GM12878 (cell line): ENCODE measurements around the gene SFMBT1. TPM values are rescaled to one million over a fixed set of nuclear protein-coding genes. Genes with fewer than 3 reads are reported as not detected.

Source experiments
- ATAC-seq: fragments of 200-7000 bp; cut with Tn5 transposase; 3 replicates; pipeline ENCODE4 v1.9.1; 2020; ENCODE audit warnings: mild to moderate bottlenecking, moderate library complexity
- BruUV-seq: library from RNA; stranded (reverse); fragments of 400-500 nt; replicated peaks from 2 replicates; lab custom pipeline; 2021; lab: Mats Ljungman, UMichigan
- CTCF ChIA-PET: fragments of 300-600 bp; sonication (Branson Sonifier 250); formaldehyde crosslinking; extraction: SDS; loops from one replicate; lab custom pipeline; 2021; ENCODE audit warnings: inconsistent platforms; lab: Yijun Ruan, JAX
- POLR2A ChIA-PET: fragments of 350-600 bp; formaldehyde crosslinking; extraction: SDS; loops from one replicate; lab custom pipeline; 2021; ENCODE audit warnings: inconsistent platforms; lab: Charles Lee
- RAD21 ChIA-PET: fragments of 300-600 bp; sonication (Branson Sonifier 250); formaldehyde crosslinking; loops from one replicate; lab custom pipeline; 2023; ENCODE audit warnings: antibody characterized with exemption; ENCODE audit not compliant: unreplicated experiment; lab: Charles Lee
- SMC1A ChIA-PET: fragments of 300-600 bp; sonication (Branson Sonifier 250); formaldehyde crosslinking; loops from one replicate; lab custom pipeline; 2023; ENCODE audit not compliant: unreplicated experiment, uncharacterized antibody; lab: Charles Lee
- DNase-seq: peaks from one replicate; pipeline ENCODE4 v3.0.0-alpha.2; 2011; ENCODE audit warnings: low read depth, low spot score
- FAIRE-seq: peaks from 3 replicates; lab custom pipeline; 2011; peaks lifted over from hg19 to GRCh38; lab: Jason Lieb, UNC
- H2AFZ ChIP-seq: 2 replicates; pipeline ENCODE4 v1.6.0; 2011; ENCODE audit warnings: low read depth, low read length, control low read depth; ENCODE audit not compliant: control insufficient read depth
- H3K27ac ChIP-seq: 2 replicates; pipeline ENCODE4 v1.5.1; 2011; ENCODE audit warnings: control low read depth; ENCODE audit not compliant: control insufficient read depth, insufficient read depth
- H3K27me3 ChIP-seq, 2 experiments: replicated peaks in 1 of 2; 2 replicates each; pipeline versions ENCODE4 v1.6.0 to v1.6.1; 2011; ENCODE audit warnings: low read length in 1 of 2; ENCODE audit not compliant: control insufficient read depth in 2 of 2, insufficient read depth in 2 of 2
- H3K36me3 ChIP-seq, 2 experiments: 2 replicates each; pipeline ENCODE4 v1.5.1; 2011; ENCODE audit warnings: low read length in 1 of 2; ENCODE audit not compliant: control insufficient read depth in 2 of 2, insufficient read depth in 2 of 2
- H3K4me1 ChIP-seq: 2 replicates; pipeline ENCODE4 v1.6.1; 2011; ENCODE audit warnings: mild to moderate bottlenecking, low read length, moderate library complexity, mixed read lengths; ENCODE audit not compliant: control insufficient read depth, insufficient read depth
- H3K4me2 ChIP-seq: 2 replicates; pipeline ENCODE4 v1.6.0; 2011; ENCODE audit warnings: control low read depth; ENCODE audit not compliant: control insufficient read depth, insufficient read depth
- H3K4me3 ChIP-seq: fragments of 200-600 bp; sonication (generic); 2 replicates; pipeline ENCODE4 v1.5.1; 2016
- H3K79me2 ChIP-seq: 2 replicates; pipeline ENCODE4 v1.6.0; 2011; ENCODE audit warnings: low read length; ENCODE audit not compliant: control insufficient read depth, insufficient read depth
- H3K9ac ChIP-seq: 2 replicates; pipeline ENCODE4 v1.8.0; 2011; ENCODE audit warnings: low read length, control low read depth, mixed read lengths; ENCODE audit not compliant: control insufficient read depth, insufficient read depth
- H3K9me3 ChIP-seq: replicated peaks from 3 replicates; pipeline ENCODE4 v1.5.1; 2011; ENCODE audit warnings: mild to moderate bottlenecking, low read length; ENCODE audit not compliant: control insufficient read depth, insufficient read depth
- H4K20me1 ChIP-seq: 2 replicates; pipeline ENCODE4 v1.6.0; 2011; ENCODE audit not compliant: control insufficient read depth, insufficient read depth
- FOXM1 ChIP-seq: IDR thresholded peaks from 2 replicates; pipeline ENCODE4 v1.6.1; 2012; ENCODE audit warnings: low read depth, mild to moderate bottlenecking, inconsistent platforms, low read length, moderate library complexity
- GABPA ChIP-seq: IDR thresholded peaks from 2 replicates; pipeline ENCODE4 v1.6.1; 2014; ENCODE audit warnings: antibody characterized with exemption, low read depth, mild to moderate bottlenecking, inconsistent platforms
- POLR2AphosphoS2 ChIP-seq: IDR thresholded peaks from 2 replicates; pipeline ENCODE4 v1.6.1; 2011; ENCODE audit warnings: low read depth, mild to moderate bottlenecking, low read length, improper control_type of control experiment, moderate library complexity
- RB1 ChIP-seq: fragments of 450-650 bp; formaldehyde crosslinking; IDR thresholded peaks from 2 replicates; pipeline ENCODE4 v1.6.1; 2017; ENCODE audit warnings: mild to moderate bottlenecking, borderline replicate concordance
- RFX5 ChIP-seq: IDR thresholded peaks from 2 replicates; pipeline ENCODE4 v1.6.1; 2011; ENCODE audit warnings: low read depth, low read length, improper control_type of control experiment
- RUNX3 ChIP-seq: IDR thresholded peaks from 2 replicates; pipeline ENCODE4 v1.6.1; 2012; ENCODE audit warnings: low read length, inconsistent platforms
- SMARCA5 ChIP-seq: fragments of 450-650 bp; IDR thresholded peaks from 2 replicates; pipeline ENCODE4 v1.6.1; 2017; ENCODE audit warnings: mild to moderate bottlenecking
- ZNF274 ChIP-seq: IDR thresholded peaks from one replicate; pipeline ENCODE4 v1.8.0; 2011; ENCODE audit not compliant: insufficient read length, insufficient read depth
- ZNF384 ChIP-seq: IDR thresholded peaks from 2 replicates; pipeline ENCODE4 v1.6.1; 2012; ENCODE audit warnings: low read depth, mild to moderate bottlenecking, low read length, improper control_type of control experiment, borderline replicate concordance
- WGBS: methylation state at CpG from one replicate; pipeline ENCODE4 v1.1.6; 2016; ENCODE audit warnings: low lambda C conversion rate; ENCODE audit not compliant: insufficient replicate concordance, insufficient coverage; ENCODE audit errors: missing lambda C conversion rate; 5-methylcytosine and 5-hydroxymethylcytosine counted together
- in situ Hi-C: fragments of 300-500 bp; cut with MboI; formaldehyde crosslinking; loops from 9 replicates; pipeline ENCODE4 v1.14.3; 2018; ENCODE audit warnings: mixed read lengths
- intact Hi-C: fragments of 100-400 bp; cut with micrococcal nuclease; formaldehyde crosslinking; loops from one replicate; pipeline ENCODE4 v1.14.2; 2022; ENCODE audit not compliant: unreplicated experiment
- polyA plus RNA-seq, 11 experiments: library from polyadenylated mRNA; depleted of rRNA in 4 of 11; unstranded in 6 of 11; stranded (reverse) in 5 of 11; fragments of >200 nt; fragmentation: Nextera tagmentation in 4 of 11; fragmentation: Illumina TruSeq in 1 of 11; extraction: Ambion mirVana in 4 of 11; extraction: Trizol in 1 of 11; gene quantifications; 1 replicate in 1 of 11; 2 replicates in 10 of 11; pipeline versions ENCODE4 v1.2.1 to v1.2.3, GENCODE V29; 2011 to 2016; ENCODE audit warnings: inconsistent platforms in 2 of 11, missing spikeins in 2 of 11, low read depth in 1 of 11
- total RNA-seq, 4 experiments: library from RNA; depleted of rRNA in 3 of 4; stranded (reverse); fragments of >200 nt in 3 of 4; fragmentation: Illumina TruSeq in 1 of 4; extraction: Trizol in 1 of 4; gene quantifications; 2 replicates each; pipeline versions ENCODE4 v1.2.1 to v1.2.3, GENCODE V29; 2013 to 2021
- TF ChIP-seq, protein P1 (sequence below), 3 experiments: IDR thresholded peaks in 2 of 3; conservative IDR thresholded peaks in 1 of 3; 2 replicates each; pipeline ENCODE4 v1.5.1; 2011; ENCODE audit warnings: low read depth in 3 of 3, low read length in 3 of 3, mild to moderate bottlenecking in 3 of 3, control low read depth in 2 of 3, moderate library complexity in 2 of 3, inconsistent platforms in 1 of 3, mixed read lengths in 1 of 3; ENCODE audit not compliant: control insufficient read depth in 2 of 3, insufficient read depth in 1 of 3; ENCODE audit errors: extremely low read depth in 1 of 3
- TF ChIP-seq, protein P2 (sequence below): fragments of 450-650 bp; IDR thresholded peaks from 2 replicates; pipeline ENCODE4 v1.6.1; 2014; ENCODE audit warnings: mild to moderate bottlenecking

Gene SFMBT1
- total and polyA plus RNA-seq, 10 of the 15 experiments (the other 5 are each of a cell fraction or from before 2014, with no cell fraction given), result 3.2 to 19.5 (median 11.4) TPM

DNA sequence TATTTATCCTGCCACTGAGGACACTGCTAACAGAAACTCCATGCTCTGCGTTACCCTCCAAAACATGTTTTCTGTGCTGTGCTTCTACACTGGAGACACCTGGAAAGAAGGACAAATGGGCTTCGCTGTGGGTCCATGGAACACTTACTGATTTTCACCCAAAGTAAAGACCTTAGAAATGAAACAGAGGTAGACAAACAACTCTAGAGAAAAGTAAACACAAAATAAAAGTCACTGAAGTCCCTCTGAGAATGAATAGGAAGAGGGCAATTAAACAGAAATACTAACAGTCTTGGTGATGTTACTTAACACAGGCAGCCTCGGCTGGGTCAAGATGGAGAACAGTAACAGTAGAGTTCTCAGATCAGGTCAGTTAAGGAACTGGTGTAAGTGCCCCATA lies 141.9 kb downstream of the SFMBT1 start:
- DNase-seq (no peak), FAIRE-seq (no peak), ATAC-seq (no peak)
- Histone ChIP-seq H3K9me3 (no peaks in the 10 kb centered on the region), H3K27ac (no peak overlapping the region), H3K4me2 (no peak overlapping the region), H3K79me2 (no peaks in the 10 kb centered on the region), H3K4me3 (no peak overlapping the region), H2AFZ (no peak overlapping the region), H4K20me1 (no peaks in the 10 kb centered on the region), H3K9ac (no peak overlapping the region), H3K4me1 (no peaks in the 10 kb centered on the region), H3K36me3 (no peaks in the 10 kb centered on the region; a peak in 2 of 4 replicates), H3K27me3 (no peaks in the 10 kb centered on the region)
- SMC1A ChIA-PET, result interaction anchor here (1.2 to 2.1 kb wide), 4 partner anchors 9 to 55 kb away, joined by 3 to 6 read pairs (median 4); no protein-coding TSS in a partner anchor
- TF ChIP-seq FOXM1 (no peak), RFX5 (no peak), ZNF384 (no peak), RUNX3 (no peak), RB1 (no peak), ZNF274 (no peak), POLR2AphosphoS2 (no peak), GABPA (no peak), SMARCA5 (no peak)
- TF ChIP-seq, protein P1, sequence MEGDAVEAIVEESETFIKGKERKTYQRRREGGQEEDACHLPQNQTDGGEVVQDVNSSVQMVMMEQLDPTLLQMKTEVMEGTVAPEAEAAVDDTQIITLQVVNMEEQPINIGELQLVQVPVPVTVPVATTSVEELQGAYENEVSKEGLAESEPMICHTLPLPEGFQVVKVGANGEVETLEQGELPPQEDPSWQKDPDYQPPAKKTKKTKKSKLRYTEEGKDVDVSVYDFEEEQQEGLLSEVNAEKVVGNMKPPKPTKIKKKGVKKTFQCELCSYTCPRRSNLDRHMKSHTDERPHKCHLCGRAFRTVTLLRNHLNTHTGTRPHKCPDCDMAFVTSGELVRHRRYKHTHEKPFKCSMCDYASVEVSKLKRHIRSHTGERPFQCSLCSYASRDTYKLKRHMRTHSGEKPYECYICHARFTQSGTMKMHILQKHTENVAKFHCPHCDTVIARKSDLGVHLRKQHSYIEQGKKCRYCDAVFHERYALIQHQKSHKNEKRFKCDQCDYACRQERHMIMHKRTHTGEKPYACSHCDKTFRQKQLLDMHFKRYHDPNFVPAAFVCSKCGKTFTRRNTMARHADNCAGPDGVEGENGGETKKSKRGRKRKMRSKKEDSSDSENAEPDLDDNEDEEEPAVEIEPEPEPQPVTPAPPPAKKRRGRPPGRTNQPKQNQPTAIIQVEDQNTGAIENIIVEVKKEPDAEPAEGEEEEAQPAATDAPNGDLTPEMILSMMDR (IDR thresholded peaks at IDR 0.05 in 2 of 3, conservative IDR thresholded peaks at IDR 0.05 in 1 of 3; ENCODE audit: control insufficient read depth in 2 of 3, extremely low read depth in 1 of 3, insufficient read depth in 1 of 3, low read depth in 3 of 3, low read length in 3 of 3), result no peak
- TF ChIP-seq, protein P2, sequence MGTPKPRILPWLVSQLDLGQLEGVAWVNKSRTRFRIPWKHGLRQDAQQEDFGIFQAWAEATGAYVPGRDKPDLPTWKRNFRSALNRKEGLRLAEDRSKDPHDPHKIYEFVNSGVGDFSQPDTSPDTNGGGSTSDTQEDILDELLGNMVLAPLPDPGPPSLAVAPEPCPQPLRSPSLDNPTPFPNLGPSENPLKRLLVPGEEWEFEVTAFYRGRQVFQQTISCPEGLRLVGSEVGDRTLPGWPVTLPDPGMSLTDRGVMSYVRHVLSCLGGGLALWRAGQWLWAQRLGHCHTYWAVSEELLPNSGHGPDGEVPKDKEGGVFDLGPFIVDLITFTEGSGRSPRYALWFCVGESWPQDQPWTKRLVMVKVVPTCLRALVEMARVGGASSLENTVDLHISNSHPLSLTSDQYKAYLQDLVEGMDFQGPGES, result no peak
- intact Hi-C loops (no loop called here), in situ Hi-C loops (no loop called here)
- CTCF ChIA-PET, result interaction anchor here (0.8 to 2.3 kb wide), 5 partner anchors 11 to 58 kb away, joined by 3 to 17 read pairs (median 3); no protein-coding TSS in a partner anchor
- RAD21 ChIA-PET, result no interaction called here
- POLR2A ChIA-PET, result no interaction called here
- WGBS, result 99% methylated on average over 3 of the region's 3 CpGs
- BruUV-seq, result no TSS peak
